Neuron (in vitro differentiated cells): ENCODE results near the gene NUP58.
A peak's percentile ranks its signal among the peaks of the same experiment; 100 is the strongest.
"Not testable (repeated sequence)": the region's sequence is repeated elsewhere in the genome, so short reads cannot be mapped to it uniquely, and the experiment has no call there.

Source experiments
- H2AFZ ChIP-seq: one replicate; pipeline ENCODE4 v1.6.1; 2013; ENCODE audit warnings: low read depth, mild to moderate bottlenecking, inconsistent platforms, low read length, moderate library complexity
- H3K27me3 ChIP-seq: one replicate; pipeline ENCODE4 v1.6.1; 2013; ENCODE audit warnings: low read length; ENCODE audit not compliant: insufficient read depth
- H3K36me3 ChIP-seq: one replicate; pipeline ENCODE4 v1.6.1; 2013; ENCODE audit warnings: low read length; ENCODE audit not compliant: insufficient read depth
- H3K4me1 ChIP-seq: one replicate; pipeline ENCODE4 v1.6.1; 2013; ENCODE audit warnings: low read length; ENCODE audit not compliant: insufficient read depth
- H3K4me3 ChIP-seq: 2 replicates; pipeline ENCODE4 v1.5.1; 2013; ENCODE audit warnings: mild to moderate bottlenecking, low read length, moderate library complexity
- H3K9me3 ChIP-seq: one replicate; pipeline ENCODE4 v1.6.1; 2013; ENCODE audit warnings: low read length

Gene NUP58

DNA sequence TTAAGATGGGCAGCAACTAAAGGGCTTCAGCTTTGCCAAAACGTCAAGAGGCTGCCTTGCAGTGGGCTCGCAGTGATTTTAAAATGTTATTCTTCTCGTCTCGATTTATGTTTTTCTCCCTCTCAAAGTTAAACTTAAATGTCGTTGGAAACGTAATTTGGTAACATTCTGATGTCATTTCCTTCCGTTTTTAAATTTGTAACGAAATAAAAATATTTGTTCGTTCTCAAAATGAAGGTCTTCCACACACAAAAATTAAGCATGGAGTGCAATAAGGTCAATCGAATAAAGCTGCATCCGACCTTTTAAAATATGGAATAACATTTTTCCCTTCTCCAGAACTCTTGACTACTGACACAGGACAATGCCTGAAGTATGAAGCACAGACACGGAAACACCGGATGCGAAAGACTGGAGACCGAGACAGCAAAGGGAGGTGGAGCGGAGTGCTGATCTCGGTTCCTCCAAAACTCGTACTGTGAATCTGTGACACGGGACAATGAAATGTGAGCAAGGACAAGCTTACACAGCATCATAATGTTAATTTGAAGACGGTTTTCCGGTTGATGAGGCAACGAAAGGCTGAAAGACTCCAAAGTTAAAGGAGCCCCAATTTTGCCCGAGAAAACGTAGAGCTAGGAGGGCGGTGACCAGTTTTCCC lies 15.0 kb upstream of the NUP58 start:
- H3K4me1 ChIP-seq = peaks cover 12% of the 10 kb centered on the region

DNA sequence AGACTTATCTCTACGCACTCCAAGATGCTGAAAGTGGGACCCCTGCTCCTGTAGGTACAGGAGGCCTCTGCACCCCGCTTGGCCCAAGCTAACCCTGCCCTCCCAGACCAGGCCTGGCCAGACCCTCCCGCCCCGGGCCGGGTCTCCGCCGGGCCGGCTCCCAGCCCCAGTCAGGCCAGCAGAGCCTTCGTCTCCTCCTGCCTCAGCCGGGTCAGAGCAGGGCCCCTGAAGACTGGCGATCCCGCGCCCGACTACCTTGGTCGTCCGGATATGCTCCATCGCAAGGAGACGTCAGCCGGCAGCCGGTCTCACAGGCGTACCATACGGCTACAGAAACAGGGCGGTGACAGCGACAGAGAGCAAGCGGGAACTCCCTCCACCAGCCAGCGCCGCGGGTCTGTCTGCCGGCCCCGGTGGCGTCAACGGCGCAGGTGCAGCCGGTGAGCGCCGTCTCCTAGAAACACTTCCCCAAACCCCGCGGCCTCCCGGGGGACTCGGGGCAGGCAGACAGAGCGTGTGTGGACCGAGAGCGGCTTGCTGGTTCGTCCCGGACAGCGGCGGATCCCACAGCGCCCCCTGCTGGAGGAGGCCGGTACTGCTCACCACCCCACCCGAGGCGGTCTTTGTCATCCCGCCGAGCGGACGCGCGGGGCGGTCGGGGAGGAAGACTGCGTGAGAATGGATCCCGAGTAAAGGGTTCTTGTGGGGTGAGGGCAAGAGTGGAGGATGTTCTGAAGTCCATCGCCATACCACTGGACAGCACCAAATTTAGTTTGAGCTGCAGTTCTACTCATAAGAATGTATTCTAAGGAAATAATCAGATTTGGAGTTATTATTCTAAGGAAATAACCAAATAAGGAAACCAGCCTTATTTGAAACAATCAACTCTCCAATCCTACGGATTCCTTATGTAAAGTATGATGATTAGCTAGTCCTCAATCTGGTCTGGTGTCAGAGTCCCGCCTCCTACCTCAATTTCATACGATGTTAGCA lies 14.2 kb upstream of the NUP58 start, which contains the start of gene MTMR6:
Gene MTMR6 (minus strand): TSS at position 520 of the 993 bp plus-strand sequence. CDS start 241 bp downstream, at position 279.
- no peaks in the 10 kb centered on the region for H3K9me3 ChIP-seq
- H3K4me3 ChIP-seq = peak within 1 kb of the TSS; percentile 90
- H3K36me3 ChIP-seq = no peaks in the 10 kb centered on the region
- H2AFZ ChIP-seq = peak within 1 kb of the TSS; percentile 99
- no peaks in the 10 kb centered on the region for H3K27me3 ChIP-seq
- H3K4me1 ChIP-seq = peaks cover 15% of the 10 kb centered on the region

More for the DNA sequence above, 15.0 kb upstream of the NUP58 start:
- no peaks in the 10 kb centered on the region for H3K27me3 ChIP-seq
- peak overlapping the region; percentile 90 for H3K4me3 ChIP-seq
- H3K9me3 ChIP-seq = no peaks in the 10 kb centered on the region
- H3K36me3 ChIP-seq = no peaks in the 10 kb centered on the region
- peak overlapping the region; percentile 99 for H2AFZ ChIP-seq

DNA sequence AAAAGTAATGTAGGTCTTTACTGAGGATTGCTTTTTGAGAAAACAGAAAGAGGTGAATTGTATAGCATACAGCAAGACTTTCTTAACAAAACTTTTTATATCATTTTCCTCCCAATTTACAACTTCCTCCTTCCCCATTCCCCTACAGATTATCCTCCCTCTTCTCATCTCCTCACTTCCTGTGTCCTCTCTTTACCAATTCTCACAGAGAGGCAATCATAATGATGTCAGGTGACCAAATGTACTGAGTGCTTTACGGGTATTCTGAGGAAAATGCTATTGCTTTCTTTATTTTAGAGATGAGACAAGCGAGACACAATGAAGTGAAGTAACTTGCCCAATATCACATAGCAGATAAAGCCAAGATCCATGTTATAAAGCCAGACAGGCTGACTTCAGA lies 12.5 kb upstream of the NUP58 start:
- H3K4me1 ChIP-seq = peaks cover 15% of the 10 kb centered on the region
- H2AFZ ChIP-seq = no peak overlapping the region
- H3K4me3 ChIP-seq = no peak overlapping the region
- no peaks in the 10 kb centered on the region for H3K36me3 ChIP-seq
- no peaks in the 10 kb centered on the region for H3K27me3 ChIP-seq
- H3K9me3 ChIP-seq = no peaks in the 10 kb centered on the region

DNA sequence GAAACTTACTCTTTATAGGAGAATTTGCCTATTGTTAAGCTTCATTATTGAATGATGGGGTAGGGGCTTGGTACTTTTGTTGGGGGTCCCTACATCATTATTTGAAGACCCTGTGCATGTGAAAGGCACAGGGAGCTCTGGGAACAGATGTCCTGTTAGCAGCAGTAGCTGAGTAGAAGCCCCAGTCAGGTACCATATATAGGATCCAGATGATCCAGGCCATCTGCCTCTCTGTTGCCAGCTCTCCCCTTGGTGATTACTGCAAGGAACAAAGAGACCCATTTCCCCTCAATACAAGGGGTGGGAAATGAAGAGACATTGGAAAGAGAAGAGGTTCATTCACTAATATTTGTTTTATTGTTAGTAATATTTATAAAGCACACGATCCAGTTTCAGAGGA lies 9.7 kb upstream of the NUP58 start:
- no peak overlapping the region for H3K4me3 ChIP-seq

DNA sequence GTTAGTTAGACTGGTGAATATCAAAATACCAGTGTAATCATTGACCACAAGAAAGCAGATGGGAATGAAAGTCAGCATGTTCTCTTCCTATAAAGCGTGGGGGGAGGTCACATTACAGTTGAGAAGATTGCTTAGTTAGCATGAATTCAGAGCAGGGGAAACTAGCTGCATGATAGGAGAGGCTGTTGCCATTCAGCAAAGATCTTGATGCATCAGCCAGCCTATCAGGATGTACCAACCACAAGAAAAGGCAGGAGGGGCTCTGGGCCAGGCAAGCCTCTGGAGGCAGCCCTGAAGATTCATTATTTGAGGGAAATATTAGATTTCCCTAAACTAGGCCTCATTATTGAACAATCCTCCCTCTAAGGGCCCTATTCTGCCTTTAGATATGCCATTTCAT lies 9.1 kb upstream of the NUP58 start:
- H3K4me3 ChIP-seq = no peak overlapping the region
- peaks cover 7% of the 10 kb centered on the region for H3K4me1 ChIP-seq
- H2AFZ ChIP-seq = peak overlapping the region; percentile 40
- H3K27me3 ChIP-seq = no peaks in the 10 kb centered on the region
- no peaks in the 10 kb centered on the region for H3K36me3 ChIP-seq
- no peaks in the 10 kb centered on the region for H3K9me3 ChIP-seq

More for the DNA sequence above, 9.7 kb upstream of the NUP58 start:
- H3K9me3 ChIP-seq = no peaks in the 10 kb centered on the region
- peaks cover 7% of the 10 kb centered on the region for H3K4me1 ChIP-seq
- no peaks in the 10 kb centered on the region for H3K27me3 ChIP-seq
- H2AFZ ChIP-seq = peak overlapping the region; percentile 40
- H3K36me3 ChIP-seq = no peaks in the 10 kb centered on the region

DNA sequence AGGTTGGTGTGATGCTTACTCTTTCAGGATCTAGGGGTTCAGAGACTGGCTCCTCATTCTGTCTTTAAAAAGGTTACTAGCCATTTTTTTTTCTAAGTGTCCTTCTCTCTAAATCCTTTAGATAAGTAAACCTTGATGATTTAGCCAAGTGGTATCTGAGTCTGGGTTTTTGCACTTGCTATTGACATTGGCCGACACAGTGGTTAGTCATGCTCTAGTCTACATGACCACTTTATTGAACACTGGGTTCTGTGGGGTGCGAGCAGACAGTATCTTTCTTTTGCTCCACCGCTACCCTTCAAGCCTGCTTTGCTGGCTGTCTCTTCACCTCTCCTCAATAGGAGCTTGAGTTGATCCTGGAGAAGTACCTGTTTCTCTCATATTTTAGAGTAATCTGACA lies 6.2 kb upstream of the NUP58 start:
- no peaks in the 10 kb centered on the region for H3K36me3 ChIP-seq
- H3K4me3 ChIP-seq = no peak overlapping the region
- H2AFZ ChIP-seq = no peak overlapping the region
- no peaks in the 10 kb centered on the region for H3K9me3 ChIP-seq
- H3K27me3 ChIP-seq = no peaks in the 10 kb centered on the region
- H3K4me1 ChIP-seq = peaks cover 3% of the 10 kb centered on the region

DNA sequence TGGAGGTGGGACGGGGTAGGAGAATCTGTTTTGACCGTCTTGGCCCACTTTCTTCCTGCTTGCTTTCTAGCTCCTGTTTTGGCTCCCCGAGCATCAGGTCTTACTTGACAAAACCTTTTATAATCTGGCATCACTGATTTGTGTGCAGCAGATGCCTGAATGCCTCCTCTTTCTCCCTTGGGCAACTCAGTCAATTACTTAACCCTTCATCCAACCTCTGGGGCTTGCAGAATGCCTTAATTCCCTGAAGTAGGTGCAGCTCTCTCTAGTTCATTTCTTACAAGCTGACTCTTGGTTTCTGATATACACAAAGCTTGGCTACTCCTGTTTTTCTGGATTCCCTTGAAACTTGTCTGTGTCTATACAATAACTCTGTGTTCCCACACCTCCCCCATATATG lies 5.7 kb upstream of the NUP58 start:
- Histone ChIP-seq H2AFZ (no peak overlapping the region), H3K27me3 (no peaks in the 10 kb centered on the region), H3K4me3 (no peak overlapping the region), H3K9me3 (no peaks in the 10 kb centered on the region), H3K4me1 (peaks cover 3% of the 10 kb centered on the region), H3K36me3 (no peaks in the 10 kb centered on the region)

DNA sequence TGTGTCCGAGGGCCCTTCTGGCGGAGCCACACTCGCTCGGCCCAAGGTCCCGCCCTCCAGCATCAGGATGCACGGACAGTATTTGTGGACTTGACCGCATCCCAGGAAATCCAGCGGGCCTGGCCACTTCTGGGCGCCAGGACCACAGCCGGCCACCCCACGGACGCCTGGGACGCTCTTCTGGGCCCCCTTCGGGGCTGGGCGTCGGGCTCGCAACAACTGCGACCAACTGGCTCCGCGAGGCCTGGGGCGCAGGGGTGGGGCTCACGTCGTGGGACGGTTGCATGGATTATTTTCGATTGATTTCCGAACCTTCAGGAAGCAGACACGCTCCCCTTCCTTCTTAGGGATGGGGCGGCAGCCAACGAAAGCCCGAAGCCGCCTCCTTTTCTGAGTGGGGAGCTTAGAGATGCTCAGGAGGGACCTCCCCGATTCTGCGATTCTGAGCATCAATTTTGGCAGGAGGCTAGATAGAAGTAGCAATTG lies 521 bp upstream of the NUP58 start:
- peak overlapping the region; percentile 96 for H3K4me3 ChIP-seq
- H3K27me3 ChIP-seq = no peaks in the 10 kb centered on the region
- H3K4me1 ChIP-seq = peaks cover 5% of the 10 kb centered on the region
- H2AFZ ChIP-seq = peak overlapping the region; percentile 98
- no peaks in the 10 kb centered on the region for H3K9me3 ChIP-seq
- H3K36me3 ChIP-seq = peaks cover 21% of the 10 kb centered on the region

DNA sequence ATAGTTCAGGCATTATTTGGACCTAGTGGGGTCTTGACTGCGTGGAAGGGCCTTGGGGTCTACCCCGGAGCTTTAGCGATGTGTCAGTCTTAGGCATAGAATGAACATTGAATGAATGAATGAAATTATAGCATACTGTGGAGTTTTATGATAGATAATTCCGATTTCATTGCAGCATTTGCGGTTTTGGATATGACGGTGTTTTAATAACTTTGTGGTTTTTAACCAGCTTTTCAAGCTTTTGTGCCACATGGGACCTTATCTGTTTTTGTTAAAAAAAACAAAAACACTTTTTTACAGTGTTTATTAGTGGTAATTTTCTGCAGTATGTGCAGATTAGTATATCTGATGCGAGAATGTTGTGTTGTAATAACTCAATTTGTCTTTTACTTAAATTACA lies 696 bp downstream of the NUP58 start:
- Histone ChIP-seq H3K4me1 (peaks cover 5% of the 10 kb centered on the region), H3K27me3 (no peaks in the 10 kb centered on the region), H3K36me3 (peaks cover 25% of the 10 kb centered on the region), H2AFZ (peak overlapping the region; percentile 98), H3K9me3 (no peaks in the 10 kb centered on the region), H3K4me3 (peak overlapping the region; percentile 96)

DNA sequence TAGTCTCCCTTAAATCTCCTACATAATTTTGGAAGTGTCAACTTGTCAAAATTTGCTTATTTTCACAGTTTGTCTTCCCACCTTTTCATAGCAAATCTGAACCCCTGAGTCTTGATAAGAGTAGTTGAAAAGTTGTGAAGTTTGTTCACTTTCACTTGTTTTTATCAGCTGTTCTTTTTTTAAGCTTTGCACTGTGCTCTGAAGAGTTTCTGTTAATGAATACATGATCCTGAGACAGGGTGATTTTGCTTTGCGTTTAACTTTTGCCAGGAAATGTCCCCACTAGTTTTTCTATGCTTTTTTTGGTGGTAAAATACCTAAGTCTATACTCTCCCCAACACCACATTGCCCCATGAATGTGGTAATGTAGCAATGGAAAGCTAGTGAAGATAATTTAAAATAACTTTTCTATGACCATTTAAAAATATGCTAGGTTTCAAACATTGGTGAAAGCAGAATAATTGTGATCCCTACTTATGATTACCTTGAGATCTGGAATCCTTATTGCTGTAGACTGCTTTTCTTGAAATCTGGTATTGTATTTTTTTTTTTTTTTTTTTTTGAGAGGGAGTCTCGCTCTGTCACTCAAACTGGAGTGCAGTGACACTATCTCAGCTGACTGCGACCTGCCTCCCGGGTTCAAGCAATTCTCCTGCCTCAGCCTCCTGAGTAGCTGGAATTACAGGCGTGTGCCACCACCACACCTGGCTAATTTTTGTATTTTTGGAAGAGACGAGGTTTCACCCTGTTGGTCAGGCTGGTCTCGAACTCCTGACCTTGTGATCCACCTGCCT lies 5.4 kb downstream of the NUP58 start:
- Histone ChIP-seq H3K4me3 (no peak overlapping the region), H2AFZ (no peak overlapping the region), H3K36me3 (peaks cover 64% of the 10 kb centered on the region), H3K4me1 (peaks cover 5% of the 10 kb centered on the region), H3K27me3 (no peaks in the 10 kb centered on the region), H3K9me3 (no peaks in the 10 kb centered on the region)

DNA sequence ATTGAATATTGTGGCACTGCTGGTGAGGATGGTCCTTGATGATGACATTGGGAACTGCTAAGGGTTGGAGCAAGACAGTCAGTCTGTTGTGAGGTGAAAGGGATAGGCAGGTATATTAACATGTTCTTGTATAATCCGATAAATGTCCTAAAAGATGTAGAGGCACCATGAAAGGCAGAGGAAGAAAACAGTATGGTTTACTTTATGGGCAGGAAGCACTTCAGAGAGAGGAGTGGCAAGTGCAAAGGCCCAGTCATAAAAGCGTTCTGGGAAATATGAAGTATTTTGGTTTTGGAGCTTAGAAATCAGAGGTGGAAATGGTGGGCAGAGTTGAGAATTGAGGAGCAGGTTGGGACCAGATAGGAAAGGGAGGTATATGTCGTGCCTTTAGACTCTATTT lies 9.5 kb downstream of the NUP58 start:
- Histone ChIP-seq H3K4me3 (no peak overlapping the region), H3K4me1 (no peaks in the 10 kb centered on the region), H3K36me3 (peaks cover 74% of the 10 kb centered on the region), H3K9me3 (no peaks in the 10 kb centered on the region), H3K27me3 (no peaks in the 10 kb centered on the region), H2AFZ (no peak overlapping the region)

DNA sequence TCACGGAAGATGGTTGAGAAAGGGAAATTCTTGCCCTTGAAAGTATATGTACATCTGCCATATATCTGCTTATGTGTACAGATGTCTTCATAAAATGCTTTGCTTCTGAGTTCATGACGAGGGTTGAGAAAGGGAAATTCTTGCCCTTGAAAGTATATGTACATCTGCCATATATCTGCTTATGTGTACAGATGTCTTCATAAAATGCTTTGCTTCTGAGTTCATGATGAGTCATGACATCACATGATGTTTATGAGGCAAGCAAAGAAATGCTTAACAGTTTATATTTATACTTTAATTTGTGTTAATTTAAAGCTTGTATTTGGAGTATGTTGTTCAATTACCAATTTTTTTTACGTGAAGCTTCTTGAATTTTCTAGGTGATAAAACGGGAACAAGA lies 17.5 kb downstream of the NUP58 start:
- not testable (repeated sequence) for H3K27me3 ChIP-seq, H3K9me3 ChIP-seq, H3K4me1 ChIP-seq, H2AFZ ChIP-seq, H3K4me3 ChIP-seq
- H3K36me3 ChIP-seq = peaks cover 70% of the 10 kb centered on the region
